ENCODE results near the gene PPM1H.

Gene PPM1H

DNA sequence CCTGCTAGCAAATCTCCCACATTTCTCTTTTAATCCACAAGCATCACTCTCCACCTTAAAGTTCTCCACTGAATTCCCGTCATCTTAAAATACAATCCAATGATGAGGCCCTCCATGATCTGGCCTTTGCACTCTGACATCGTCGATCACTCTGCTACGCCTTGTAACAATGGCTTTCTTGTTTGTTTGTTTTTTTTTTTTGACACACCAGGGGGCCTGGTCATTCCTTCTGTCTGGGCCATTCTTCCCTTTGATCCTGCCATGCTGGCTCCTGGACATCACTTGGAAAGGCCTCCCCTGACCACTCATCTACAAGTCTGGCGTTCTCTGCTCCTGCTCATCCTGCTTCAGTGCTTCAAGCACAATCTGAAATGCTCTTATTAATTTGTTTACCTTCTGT is 233.5 kb downstream of the PPM1H start:
- no peak for DNase-seq

- no peak for DNase-seq
These were observed 234.7 kb downstream of the PPM1H start for GRCh38 chr12:62700091-62700880.

DNA sequence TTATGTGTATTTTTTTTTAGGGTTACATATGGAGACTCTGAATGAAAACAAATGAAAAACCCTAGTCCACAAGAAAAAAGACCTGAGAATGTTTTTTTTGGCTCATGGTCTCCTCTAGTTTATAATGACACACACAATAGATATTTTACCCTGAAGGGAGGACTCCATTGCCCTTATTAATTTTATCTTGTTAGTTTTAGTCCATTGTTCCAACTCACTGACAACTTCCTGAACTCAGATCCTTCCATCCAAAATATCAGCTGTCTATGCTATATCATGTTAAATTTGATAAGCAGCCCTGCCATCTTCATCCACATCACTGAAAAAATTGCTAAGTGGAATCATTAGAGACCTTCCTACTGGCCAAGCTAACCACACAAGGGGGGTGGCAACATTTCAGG is 236.2 kb downstream of the PPM1H start:
- no peak for DNase-seq

GRCh38 chr12:62697893-62698292 is 237.1 kb downstream of the PPM1H start:
- DNase-seq: no peak

GRCh38 chr12:62695696-62696095 is 239.3 kb downstream of the PPM1H start:
- no peak for DNase-seq

- no peak for DNase-seq
These were observed 240.3 kb downstream of the PPM1H start for GRCh38 chr12:62694632-62695031.

- DNase-seq: no peak
These were observed 240.8 kb downstream of the PPM1H start for GRCh38 chr12:62694116-62694515.

DNA sequence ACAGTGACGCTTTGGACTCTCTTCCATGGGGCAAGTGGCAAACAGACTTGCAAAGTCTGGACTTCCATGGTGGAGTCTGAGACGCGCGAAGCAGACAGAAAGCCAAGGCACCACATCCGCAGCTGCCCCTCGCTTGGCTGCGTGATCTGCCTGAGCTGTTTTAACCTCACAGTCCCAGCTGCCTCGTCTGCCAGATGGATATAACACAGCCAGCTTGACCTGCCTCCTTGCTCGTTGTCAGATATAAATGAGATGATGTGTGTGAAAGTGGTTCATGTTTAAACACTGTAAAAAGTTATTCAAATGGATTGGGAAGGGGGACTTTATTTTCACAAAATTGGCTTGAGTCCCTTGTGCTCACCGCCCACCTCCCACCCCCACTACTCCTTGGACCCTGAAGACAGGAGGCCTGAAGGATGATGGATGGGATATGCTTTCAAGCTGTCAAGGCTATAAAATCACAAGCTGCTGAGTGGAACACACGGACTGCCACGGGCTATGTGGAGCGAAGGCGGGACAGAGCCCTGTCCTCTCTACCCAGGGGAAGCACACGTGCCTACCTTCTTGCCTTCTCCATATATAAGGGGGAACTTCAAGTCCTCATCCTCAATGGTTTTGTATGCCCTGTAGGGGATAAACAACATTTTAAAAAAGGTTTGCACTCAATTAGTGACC is 241.4 kb downstream of the PPM1H start:
- peak; percentile 73 for DNase-seq

DNA sequence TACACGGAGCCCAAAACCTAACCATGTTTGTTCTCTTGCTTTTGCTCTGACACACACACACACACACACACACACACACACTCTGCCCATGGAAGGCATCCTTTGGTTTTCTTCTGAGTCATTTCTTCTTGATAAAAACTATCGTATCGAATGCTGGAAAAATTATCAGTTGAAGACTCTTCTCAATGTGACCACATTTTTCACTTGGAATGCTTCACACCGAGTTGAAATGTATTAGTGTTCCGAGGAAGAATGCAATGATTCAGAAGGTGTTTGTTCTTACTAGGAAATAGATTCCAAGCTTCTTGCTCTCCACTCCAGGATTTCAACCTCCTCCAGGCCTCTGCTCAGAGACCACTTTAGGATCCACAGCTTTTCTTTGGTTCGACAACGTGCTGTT is 242.1 kb downstream of the PPM1H start:
- no peak for DNase-seq

DNA sequence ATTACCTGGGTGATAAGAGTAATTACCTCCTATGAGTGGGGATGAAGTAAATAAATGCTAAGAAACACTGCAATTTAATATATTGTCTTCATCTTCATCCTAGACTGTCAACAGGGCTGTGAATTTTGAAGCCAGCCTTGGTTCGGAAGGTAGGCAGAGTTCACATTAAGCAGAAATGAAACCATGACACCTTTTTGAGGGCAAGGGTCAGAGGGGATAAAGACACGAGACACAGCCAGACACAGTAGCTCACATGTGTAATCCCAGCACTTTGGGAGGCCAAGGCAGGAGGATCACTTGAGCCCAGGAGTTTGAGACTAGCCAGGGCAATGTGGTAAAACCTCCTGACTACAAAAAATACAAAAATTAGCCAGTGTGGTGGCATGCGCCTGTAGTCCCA is 243.6 kb downstream of the PPM1H start:
- no peak for DNase-seq

GRCh38 chr12:62689042-62689839 is 245.7 kb downstream of the PPM1H start:
- DNase-seq: no peak

GRCh38 chr12:62686938-62687337 is 248.0 kb downstream of the PPM1H start:
- no peak for DNase-seq

DNA sequence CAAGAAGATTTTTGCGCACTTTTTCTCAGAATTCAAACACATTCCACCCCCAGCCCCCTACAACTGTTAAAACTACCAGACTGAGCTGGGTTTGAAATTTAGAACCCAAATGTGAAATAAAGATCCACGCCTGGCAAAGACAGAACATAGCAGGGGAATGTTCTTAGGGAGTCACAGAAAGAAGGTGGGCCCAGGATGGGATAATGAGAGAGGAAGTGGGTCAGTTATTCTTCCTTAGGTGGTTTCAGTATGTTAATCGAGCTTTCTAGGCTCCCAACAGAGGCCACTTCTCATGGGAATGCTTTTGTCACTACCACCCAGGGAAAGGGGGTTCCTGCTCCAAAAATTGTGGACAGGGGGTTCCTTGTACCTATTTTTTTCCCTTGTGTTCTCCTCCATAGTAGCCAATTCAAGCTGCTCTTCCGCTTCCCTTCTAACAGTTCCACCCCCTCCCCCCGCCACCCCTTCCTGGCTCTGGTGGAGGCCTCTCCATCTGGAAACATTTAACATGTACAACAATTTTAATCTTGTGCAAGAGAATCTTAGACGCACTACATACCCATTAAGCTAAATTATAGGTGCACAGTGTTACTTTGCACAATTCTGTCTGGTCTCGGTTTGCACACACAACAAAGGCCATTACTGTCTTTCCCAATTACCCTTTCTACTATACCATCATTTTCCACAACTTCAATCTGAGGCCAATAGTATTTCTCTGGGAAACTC is 250.2 kb downstream of the PPM1H start:
- DNase-seq: no peak

DNA sequence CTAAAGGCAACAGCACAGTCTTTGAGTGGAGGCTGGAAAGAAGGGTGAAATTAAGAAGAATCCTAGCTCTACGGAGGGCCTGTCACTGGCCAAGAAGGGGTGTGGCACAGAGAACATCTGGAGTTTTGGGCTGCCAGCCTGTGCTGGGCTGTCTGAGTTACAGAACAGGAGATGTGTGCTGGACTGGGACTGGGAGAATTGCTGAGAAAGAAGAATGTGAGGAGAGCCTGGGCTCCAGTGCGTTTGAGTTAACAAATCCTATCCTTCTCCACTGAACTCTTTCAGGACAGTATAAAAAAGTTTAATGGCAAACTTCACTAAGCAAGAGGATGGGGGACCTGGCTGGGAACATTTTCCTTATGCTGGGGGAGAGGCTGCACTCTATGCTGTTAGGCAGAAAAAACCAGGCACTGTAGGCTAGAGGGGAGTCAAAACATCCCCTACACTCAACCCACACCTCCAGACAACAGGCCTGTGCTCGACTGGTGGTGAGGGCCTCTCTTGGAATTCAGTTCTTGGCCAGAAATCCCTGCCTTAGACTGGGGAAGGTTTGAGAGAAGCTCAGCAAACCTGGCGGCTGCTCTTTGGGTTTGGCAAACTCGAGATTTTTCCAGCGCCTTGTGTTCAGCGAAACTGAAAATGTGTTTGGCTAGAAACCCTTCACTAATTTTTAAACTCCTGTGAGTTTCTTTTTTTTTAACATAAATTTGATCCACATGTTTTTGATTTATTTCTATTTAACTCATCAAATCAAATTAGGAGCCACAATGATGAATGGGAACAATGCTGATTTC is 251.0 kb downstream of the PPM1H start:
- no peak for DNase-seq

DNA sequence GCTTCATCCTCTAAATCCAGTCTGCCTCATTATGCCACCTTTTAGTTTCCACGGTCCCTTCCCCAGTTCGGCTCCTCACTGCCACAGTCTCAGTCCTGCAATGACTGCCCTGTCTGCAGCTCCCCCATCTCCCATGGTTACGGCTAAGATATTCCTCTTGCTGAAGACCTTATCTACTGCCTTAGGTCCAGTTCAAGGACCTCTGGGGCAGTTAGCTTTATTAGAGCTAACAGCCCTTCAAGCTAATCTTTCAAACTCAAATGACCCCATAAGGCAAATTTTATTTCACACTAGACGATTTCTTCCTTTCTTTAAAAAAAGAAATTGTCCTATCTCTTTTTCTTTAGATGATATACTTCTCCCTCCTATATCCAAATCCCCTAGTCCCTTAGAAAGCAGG is 253.6 kb downstream of the PPM1H start:
- DNase-seq: no peak

GRCh38 chr12:62679608-62680007 is 255.3 kb downstream of the PPM1H start:
- DNase-seq: no peak

DNA sequence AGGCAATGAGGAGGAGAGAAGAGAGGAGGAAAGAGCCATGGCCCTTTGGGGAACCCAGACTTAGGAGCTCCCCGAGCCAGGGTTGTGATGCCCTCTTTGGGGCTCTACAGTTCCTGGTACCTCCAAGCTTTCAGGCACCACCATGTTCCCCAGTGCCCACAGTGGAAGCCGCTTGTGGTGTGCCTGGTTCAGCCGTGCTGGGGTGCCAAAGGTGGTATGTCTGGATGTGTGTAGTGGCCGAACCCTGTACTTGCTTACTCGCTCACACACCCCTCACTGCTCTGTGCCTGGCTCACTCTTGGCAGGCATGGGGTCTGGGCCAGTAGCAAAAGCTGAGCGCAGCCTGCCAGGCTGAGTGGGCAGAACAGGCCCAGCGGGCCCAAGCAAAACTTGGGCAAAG is 257.6 kb downstream of the PPM1H start:
- no peak for DNase-seq

GRCh38 chr12:62676521-62677307 is 258.2 kb downstream of the PPM1H start:
- no peak for DNase-seq

DNA sequence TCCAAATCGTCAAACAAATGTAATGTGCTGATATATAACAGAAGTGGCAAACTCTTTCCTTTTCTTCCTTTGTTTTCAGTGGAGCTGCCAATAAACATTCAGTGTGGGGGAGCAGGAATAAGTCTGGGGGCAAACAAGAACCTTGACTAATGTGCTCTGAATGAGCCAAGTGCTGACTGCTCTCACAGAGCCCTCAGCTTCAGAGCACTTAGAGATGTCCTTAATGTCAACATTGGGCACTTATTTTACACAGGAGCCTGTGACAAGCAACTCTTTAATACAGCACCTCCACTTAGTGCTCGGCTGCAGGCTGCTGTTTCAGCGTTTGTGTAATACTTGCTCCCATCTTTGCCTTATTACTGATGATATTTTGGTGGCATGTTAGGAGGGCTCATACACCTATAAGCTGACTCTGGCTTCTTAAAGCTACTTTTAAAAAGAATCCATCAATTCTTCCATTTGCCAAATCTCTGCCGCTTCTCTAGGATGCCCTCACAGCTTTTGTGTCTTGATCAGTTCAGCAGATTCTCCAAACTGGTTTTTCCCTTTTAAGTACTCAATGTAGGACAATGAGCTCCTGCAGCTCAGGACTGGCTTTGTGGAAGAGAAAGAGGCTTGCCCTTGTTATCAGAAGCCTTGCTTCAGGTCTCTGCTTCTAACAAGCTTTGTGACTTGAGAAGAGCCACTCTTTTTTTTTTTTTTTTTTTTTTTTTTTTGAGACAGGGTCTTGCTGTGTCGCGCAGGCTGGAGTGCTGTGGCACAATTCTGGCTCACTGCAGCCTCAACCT is 261.7 kb downstream of the PPM1H start:
- DNase-seq: no peak

- no peak for DNase-seq
These were observed 263.8 kb downstream of the PPM1H start for GRCh38 chr12:62670986-62671720.

Measured in retina (tissue), 1 donor.